GM18502 (cell line): Measurements from ENCODE around the gene IPO4.
A peak's percentile ranks its signal among the peaks of the same experiment; 100 is the strongest.

Experiments used
- ATAC-seq: cut with Tn5 transposase; IDR thresholded peaks from one replicate; pipeline ENCODE4 v1.9.1; 2021; ENCODE audit warnings: mild to moderate bottlenecking; ENCODE audit not compliant: unreplicated experiment, poor library complexity

Gene IPO4

DNA sequence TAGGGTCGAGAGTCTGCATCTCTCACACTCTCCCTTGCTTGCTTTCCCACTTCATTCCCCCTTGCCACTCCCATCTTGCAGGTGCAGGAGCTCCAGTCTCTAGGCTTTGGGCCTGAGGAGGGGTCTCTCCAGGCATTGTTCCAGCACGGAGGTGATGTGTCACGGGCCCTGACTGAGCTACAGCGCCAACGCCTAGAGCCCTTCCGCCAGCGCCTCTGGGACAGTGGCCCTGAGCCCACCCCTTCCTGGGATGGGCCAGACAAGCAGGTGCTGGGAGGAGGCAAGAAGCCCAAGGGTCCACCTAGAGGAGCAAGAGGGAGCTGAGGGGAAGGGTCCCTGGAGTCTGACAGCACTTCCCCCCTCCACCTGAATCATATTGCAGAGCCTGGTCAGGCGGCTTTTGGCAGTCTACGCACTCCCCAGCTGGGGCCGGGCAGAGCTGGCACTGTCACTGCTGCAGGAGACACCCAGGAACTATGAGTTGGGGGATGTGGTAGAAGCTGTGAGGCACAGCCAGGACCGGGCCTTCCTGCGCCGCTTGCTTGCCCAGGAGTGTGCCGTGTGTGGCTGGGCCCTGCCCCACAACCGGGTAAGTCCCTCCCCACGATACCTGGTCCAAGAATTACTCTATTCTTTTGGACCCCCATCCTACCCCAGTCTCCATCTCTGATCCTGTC is 37.1 kb downstream of the IPO4 start:
- ATAC-seq, result no peak

DNA sequence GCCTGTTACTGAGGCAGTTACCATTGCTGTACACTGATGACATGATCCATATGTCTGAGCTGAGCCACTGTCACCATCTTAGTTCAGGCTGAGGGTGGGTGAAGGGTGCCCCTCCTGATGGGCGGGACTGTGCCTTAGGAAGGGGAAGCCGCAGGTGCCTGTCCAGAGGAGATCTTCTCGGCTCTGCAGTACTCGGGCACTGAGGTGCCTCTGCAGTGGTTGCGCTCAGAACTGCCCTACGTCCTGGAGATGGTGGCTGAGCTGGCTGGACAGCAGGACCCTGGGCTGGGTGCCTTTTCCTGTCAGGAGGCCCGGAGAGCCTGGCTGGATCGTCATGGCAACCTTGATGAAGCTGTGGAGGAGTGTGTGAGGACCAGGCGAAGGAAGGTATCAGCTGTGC is 37.6 kb downstream of the IPO4 start:
- ATAC-seq, result no peak

- ATAC-seq, result no peak
Measured at GRCh38 chr14:24150567-24150966, 38.0 kb downstream of the IPO4 start.

DNA sequence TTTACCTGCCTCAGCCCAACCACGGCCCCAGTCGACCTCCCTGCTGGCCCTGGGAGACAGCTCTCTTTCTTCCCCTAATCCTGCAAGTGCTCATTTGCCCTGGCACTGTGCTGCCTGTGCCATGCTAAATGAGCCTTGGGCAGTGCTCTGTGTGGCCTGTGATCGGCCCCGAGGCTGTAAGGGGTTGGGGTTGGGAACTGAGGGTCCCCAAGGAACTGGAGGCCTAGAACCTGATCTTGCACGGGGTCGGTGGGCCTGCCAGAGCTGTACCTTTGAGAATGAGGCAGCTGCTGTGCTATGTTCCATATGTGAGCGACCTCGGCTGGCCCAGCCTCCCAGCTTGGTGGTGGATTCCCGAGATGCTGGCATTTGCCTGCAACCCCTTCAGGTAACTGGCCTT is 38.6 kb downstream of the IPO4 start:
- ATAC-seq, result no peak

- ATAC-seq, result no peak
Measured at GRCh38 chr14:24149302-24149969, 39.2 kb downstream of the IPO4 start.

DNA sequence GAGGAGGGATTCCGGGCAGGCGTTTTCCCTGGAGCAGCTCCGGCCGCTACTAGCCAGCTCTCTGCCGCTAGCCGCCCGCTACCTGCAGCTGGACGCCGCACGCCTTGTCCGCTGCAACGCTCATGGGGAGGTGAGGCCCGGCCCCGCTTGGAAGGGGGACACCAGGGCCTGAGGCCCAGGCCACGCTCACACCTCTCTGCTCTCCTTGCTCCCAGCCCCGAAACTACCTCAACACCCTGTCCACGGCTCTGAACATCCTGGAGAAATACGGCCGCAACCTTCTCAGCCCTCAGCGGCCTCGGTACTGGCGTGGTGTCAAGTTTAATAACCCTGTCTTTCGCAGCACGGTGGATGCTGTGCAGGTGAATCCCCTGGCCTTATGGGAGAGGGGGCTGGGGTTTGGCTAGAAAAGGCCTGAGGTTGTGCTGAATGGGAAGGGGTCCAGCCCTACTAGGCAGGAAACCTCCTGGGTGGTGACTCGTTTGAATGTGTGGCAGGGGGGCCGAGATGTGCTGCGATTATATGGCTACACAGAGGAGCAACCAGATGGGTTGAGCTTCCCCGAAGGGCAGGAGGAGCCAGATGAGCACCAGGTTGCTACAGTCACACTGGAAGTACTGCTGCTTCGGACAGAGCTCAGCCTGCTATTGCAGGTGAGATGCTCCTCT is 40.7 kb downstream of the IPO4 start:
- no peak for ATAC-seq

DNA sequence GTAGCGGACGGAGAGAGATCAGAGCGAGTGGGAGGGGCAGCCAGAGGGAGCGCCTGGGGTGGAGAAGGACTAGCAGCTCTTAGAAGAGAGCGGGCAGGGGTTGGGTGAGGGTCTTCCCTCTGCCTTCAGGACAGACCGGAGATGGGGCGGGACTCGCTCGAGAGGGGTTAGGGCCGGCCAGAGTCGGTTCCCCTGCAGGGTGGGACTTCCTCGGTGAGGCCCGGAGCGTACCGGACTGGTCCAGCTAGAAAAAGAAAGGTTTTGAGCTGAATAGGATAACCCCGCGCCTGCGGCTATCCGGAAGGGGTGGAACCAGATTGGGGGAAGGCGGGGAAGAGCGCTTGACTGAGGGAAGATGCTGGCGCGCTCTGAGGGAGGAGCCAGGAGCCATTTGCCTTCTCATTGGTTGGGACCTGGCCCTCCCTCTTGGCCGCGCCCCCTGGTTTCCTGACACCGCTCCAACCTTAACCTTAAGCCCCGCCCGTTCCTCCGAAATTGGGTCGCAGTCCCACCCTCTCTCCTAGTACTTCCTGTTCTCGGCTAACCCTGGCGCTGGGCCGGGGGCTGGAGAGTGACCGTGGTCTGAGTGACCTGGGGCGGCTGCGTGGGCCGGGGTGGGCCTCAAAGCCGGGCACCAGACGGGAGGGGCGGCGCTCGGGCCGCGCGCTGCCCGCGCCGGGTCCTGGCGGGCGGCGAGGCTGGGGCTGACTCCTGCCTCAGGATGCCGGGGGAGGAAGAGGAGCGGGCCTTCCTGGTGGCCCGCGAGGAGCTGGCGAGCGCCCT is 41.4 kb downstream of the IPO4 start, which contains the start of gene RNF31:
RNF31 (plus strand) TSS at position 521 of the 783 bp plus-strand sequence; CDS start at position 722, 201 bp downstream.
- peak; percentile 86 for ATAC-seq

- ATAC-seq, result peak; percentile 66
Measured at GRCh38 chr14:24146453-24146977, 42.1 kb downstream of the IPO4 start, which contains the start of gene PSME2. Gene PSME2, minus strand, starts transcription at chr14:24146610. Its CDS starts 29 bp downstream, at chr14:24146581.

- ATAC-seq, result no peak
Measured at GRCh38 chr14:24145690-24146452, 42.7 kb downstream of the IPO4 start.

DNA sequence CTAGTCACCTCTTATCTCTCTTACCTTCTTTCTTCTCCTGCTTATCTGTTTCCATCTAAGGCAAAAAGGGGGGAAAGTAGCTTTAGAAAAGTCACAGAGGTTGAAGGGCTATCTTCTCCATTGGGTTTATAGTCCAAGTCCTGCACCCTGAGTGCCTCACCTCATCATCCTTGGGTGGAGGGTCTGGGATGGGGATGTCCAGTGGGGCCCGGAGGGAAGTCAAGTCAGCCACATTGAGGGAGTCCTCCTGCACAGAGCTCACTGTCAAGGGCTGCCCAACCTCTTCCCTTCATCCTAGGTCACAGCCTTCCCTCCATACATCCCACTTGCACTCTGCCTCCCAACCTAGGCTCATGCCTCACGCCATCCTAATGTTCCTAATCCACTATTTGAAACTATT is 43.4 kb downstream of the IPO4 start:
- no peak for ATAC-seq

DNA sequence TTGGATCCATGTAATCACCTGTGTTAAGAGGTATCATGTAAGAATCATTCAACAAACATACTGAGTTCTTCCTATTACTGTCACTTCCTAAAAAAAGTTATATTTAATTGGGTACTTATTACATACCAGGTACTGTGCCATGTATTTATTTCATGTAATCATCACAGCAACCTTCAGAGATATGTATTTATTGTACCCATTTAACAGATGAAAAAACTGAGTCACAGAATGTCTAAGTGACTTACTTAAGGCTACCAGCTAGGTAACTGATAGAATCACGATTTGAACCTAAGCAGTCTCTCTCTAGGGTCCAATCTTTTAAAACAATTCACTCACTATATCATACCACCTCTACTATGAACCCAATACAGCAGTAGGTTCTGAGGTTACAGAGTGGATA is 44.2 kb downstream of the IPO4 start:
- no peak for ATAC-seq

DNA sequence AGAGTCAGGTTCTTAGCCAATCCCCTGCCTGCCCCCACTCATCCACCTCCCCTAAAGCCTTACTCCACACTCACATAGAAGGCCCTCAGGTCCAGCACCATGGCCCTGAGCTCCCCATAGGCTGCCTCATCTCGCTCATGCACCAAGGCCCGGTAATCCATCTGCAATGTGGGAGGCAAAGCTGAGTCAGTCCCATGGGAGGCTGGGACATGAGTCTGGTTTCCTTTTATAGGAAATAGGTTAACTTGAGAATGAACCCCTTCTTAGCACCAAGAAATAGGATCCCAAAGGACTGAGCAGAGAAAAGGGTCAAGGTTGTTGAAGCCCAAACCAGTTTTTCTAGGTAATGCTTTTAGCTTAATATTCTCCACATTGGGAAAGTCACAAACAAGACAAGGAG is 45.1 kb downstream of the IPO4 start:
- ATAC-seq, result no peak

- ATAC-seq, result peak; percentile 90
Measured at GRCh38 chr14:24141097-24141880, 47.3 kb downstream of the IPO4 start, which contains the start of gene EMC9. Gene EMC9, minus strand, starts transcription at chr14:24141591. Its CDS starts 287 bp downstream, at chr14:24141304.

DNA sequence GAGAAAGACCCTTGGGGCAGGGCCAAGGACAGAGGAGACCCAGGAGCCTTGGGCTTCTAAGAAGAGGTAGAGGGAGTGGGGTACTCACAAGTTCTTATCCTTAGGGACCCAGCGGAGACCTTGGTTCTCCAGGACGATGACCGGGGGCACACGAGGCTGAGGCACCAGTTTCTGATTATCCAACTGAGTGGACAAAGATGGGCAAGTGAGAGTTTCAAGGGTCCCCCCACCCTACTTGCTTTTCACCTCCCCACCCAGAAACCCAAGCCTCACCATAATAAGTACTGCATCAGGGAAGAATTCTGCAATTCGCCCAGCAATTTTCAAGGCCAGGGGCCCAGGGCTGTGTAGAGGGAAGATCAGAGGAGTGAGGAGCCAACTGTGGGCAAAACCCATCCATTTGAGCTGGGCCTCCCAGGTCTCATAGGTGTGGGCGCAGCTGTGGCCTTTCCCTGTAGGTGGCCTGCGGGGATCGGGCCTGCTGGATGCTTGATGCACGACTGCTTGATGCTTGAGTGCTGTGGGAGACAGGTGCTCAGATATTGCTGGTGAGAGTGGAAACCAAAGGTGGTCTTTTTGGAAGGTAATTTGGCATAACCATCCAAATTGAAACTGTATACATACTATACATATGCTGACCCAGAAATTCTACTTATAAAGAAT is 49.2 kb downstream of the IPO4 start:
- no peak for ATAC-seq

GRCh38 chr14:24138396-24139271 is 50.0 kb downstream of the IPO4 start:
- ATAC-seq, result no peak

DNA sequence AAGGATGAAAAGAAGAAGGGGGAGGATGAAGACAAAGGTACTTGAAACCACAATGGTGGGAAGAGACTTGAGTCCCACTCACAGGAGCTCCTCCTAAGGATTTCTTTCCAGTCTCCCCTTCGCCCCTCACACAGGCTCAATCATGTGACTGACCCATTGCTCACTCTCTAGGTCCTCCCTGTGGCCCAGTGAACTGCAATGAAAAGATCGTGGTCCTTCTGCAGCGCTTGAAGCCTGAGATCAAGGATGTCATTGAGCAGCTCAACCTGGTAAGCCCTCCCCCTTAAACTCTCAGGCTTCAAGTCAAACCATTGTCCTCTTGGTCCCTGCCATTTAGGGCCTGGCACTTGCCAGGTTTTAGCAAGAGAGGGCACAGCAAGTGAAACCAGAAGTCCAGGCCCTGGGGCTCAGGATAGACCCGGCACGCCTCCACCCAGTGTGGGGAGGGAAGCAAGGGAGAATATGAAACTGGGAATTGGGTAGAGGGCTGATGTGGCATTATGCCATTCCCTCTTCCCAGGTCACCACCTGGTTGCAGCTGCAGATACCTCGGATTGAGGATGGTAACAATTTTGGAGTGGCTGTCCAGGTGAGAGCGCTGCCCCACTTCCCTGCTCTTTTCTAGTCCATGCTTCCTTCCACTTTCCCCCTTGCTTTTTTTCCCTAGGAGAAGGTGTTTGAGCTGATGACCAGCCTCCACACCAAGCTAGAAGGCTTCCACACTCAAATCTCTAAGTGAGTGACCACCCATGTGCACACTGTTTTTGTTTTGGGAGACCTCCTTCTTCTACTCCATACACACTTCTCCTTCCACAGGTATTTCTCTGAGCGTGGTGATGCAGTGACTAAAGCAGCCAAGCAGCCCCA is 50.9 kb downstream of the IPO4 start:
- ATAC-seq, result no peak
